ENCODE results near the gene AUTS2. TPM values are rescaled to one million over a fixed set of nuclear protein-coding genes. Genes with fewer than 3 reads are reported as not detected.

The AUTS2 gene
- total RNA-seq, 1 experiment from 2014 or later = 50.0 TPM

DNA sequence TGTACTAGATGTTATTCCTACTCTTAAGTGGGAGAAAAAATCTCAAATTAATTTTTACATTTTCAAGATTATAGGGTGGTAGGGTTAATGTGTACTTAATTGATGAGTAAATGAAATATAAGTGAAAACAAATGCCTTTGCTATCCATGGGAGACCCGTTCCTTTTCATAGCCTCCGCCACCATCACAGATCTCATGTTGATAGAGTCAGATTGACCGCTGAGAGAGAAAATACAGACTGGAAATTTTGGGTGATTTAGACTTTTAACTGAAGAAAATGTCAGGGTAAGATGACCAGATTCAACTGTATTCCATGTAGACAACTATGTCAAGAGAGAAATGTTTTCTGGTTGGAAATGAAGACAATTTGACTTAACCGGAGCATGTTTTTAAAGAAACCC lies 446.2 kb downstream of the AUTS2 start (continued):
- TF ChIP-seq, protein P1, sequence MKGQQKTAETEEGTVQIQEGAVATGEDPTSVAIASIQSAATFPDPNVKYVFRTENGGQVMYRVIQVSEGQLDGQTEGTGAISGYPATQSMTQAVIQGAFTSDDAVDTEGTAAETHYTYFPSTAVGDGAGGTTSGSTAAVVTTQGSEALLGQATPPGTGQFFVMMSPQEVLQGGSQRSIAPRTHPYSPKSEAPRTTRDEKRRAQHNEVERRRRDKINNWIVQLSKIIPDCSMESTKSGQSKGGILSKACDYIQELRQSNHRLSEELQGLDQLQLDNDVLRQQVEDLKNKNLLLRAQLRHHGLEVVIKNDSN (CRISPR knock-in tag; IDR thresholded peaks at IDR 0.05) = no peak
- TF ChIP-seq, protein P2, sequence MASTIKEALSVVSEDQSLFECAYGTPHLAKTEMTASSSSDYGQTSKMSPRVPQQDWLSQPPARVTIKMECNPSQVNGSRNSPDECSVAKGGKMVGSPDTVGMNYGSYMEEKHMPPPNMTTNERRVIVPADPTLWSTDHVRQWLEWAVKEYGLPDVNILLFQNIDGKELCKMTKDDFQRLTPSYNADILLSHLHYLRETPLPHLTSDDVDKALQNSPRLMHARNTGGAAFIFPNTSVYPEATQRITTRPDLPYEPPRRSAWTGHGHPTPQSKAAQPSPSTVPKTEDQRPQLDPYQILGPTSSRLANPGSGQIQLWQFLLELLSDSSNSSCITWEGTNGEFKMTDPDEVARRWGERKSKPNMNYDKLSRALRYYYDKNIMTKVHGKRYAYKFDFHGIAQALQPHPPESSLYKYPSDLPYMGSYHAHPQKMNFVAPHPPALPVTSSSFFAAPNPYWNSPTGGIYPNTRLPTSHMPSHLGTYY (CRISPR knock-in tag; IDR thresholded peaks at IDR 0.05) = no peak
- TF ChIP-seq RELA (CRISPR knock-in tag; IDR thresholded peaks at IDR 0.05; ENCODE audit: borderline replicate concordance) (no peak), SMAD3 (CRISPR knock-in tag; IDR thresholded peaks at IDR 0.05; ENCODE audit: borderline replicate concordance) (no peak), OVOL2 (CRISPR knock-in tag; IDR thresholded peaks at IDR 0.05; ENCODE audit: borderline replicate concordance) (no peak), CREB1 (CRISPR knock-in tag; IDR thresholded peaks at IDR 0.05) (no peak), GRHL2 (CRISPR knock-in tag; IDR thresholded peaks at IDR 0.05; ENCODE audit: insufficient replicate concordance, severe bottlenecking) (no peak), ZNF263 (CRISPR knock-in tag; IDR thresholded peaks at IDR 0.05; ENCODE audit: low read depth) (no peak)
- TF ChIP-seq, protein P3, sequence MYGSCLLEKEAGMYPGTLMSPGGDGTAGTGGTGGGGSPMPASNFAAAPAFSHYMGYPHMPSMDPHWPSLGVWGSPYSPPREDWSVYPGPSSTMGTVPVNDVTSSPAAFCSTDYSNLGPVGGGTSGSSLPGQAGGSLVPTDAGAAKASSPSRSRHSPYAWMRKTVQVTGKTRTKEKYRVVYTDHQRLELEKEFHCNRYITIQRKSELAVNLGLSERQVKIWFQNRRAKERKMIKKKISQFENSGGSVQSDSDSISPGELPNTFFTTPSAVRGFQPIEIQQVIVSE (CRISPR knock-in tag; IDR thresholded peaks at IDR 0.05; ENCODE audit: borderline replicate concordance) = no peak
- TF ChIP-seq, protein P4, sequence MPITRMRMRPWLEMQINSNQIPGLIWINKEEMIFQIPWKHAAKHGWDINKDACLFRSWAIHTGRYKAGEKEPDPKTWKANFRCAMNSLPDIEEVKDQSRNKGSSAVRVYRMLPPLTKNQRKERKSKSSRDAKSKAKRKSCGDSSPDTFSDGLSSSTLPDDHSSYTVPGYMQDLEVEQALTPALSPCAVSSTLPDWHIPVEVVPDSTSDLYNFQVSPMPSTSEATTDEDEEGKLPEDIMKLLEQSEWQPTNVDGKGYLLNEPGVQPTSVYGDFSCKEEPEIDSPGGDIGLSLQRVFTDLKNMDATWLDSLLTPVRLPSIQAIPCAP (CRISPR knock-in tag; IDR thresholded peaks at IDR 0.05) = no peak

DNA sequence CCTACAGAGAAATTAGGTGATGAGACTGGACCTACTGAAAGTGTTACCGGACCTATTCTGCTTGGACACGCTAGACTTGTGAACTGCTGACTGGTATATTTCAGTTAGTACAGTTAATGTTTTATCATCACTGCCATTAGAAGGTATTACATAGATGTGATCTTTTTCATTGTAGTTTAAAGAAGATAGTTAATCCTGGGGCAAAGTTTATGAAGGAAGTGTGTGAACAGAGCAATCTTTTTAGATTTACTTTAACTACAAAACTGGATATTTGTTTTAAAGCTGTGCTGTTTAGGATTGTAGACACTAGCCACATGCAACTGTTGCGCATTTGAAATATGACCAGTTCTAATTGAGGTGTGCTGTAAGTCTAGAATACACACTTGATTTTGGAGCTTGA lies 446.7 kb downstream of the AUTS2 start:
- Mint-ChIP-seq H3K4me3 (no peak overlapping the region), H3K4me1 (peaks cover 13% of the 10 kb centered on the region), H3K9me3 (no peaks in the 10 kb centered on the region), H3K27me3 (ENCODE audit: low read depth) (no peaks in the 10 kb centered on the region), H3K36me3 (no peaks in the 10 kb centered on the region), H3K27ac (no peak overlapping the region)
- POLR2A ChIA-PET = interaction anchor here (0.6 kb wide), 2 partner anchors 136 to 467 kb away, joined by 3 read pairs; no protein-coding TSS in a partner anchor
- no peak for DNase-seq (ENCODE audit: low spot score)
- ATAC-seq = no peak
- TF ChIP-seq, protein P5, sequence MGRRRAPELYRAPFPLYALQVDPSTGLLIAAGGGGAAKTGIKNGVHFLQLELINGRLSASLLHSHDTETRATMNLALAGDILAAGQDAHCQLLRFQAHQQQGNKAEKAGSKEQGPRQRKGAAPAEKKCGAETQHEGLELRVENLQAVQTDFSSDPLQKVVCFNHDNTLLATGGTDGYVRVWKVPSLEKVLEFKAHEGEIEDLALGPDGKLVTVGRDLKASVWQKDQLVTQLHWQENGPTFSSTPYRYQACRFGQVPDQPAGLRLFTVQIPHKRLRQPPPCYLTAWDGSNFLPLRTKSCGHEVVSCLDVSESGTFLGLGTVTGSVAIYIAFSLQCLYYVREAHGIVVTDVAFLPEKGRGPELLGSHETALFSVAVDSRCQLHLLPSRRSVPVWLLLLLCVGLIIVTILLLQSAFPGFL (CRISPR knock-in tag; IDR thresholded peaks at IDR 0.05; ENCODE audit: borderline replicate concordance) = no peak
- no peak for TF ChIP-seq CBFB (CRISPR knock-in tag; IDR thresholded peaks at IDR 0.05; ENCODE audit: low read depth)
- TF ChIP-seq NR2C2 (CRISPR knock-in tag; IDR thresholded peaks at IDR 0.05) = no peak
- CTCF ChIA-PET = no interaction called here

DNA sequence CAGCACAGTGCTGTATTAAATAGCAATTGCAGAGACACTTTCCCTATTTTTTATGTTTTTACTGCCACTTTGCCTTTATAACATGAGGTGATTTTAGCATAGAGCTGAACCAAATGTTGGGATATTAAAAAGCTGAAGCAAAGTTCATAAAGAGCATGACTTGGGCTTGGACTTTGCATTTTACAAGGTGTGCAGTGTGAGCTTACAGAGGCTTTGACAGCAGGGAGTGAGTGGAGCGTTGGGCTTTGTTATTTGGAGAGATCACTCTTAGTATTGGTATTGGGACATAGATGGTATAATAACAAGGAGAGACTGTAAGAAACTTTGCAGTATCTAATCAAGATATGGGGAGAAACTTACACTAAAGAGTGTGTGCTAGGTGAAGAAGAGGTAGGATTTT lies 449.1 kb downstream of the AUTS2 start:
- Mint-ChIP-seq H3K27ac (no peak overlapping the region), H3K4me1 (peaks cover 13% of the 10 kb centered on the region), H3K27me3 (ENCODE audit: low read depth) (no peaks in the 10 kb centered on the region), H3K4me3 (no peak overlapping the region), H3K36me3 (no peaks in the 10 kb centered on the region), H3K9me3 (no peaks in the 10 kb centered on the region)
- POLR2A ChIA-PET = no interaction called here
- no peak for DNase-seq (ENCODE audit: low spot score)
- CTCF ChIA-PET = no interaction called here
- no peak for ATAC-seq
- TF ChIP-seq, protein P6, sequence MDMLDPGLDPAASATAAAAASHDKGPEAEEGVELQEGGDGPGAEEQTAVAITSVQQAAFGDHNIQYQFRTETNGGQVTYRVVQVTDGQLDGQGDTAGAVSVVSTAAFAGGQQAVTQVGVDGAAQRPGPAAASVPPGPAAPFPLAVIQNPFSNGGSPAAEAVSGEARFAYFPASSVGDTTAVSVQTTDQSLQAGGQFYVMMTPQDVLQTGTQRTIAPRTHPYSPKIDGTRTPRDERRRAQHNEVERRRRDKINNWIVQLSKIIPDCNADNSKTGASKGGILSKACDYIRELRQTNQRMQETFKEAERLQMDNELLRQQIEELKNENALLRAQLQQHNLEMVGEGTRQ (CRISPR knock-in tag; IDR thresholded peaks at IDR 0.05) = no peak
- no peak for TF ChIP-seq ZNF396 (CRISPR knock-in tag; IDR thresholded peaks at IDR 0.05; ENCODE audit: borderline replicate concordance)
- no peak for TF ChIP-seq OVOL2 (CRISPR knock-in tag; IDR thresholded peaks at IDR 0.05; ENCODE audit: borderline replicate concordance)
- TF ChIP-seq JAZF1 (CRISPR knock-in tag; IDR thresholded peaks at IDR 0.05) = no peak
- TF ChIP-seq, protein P7, sequence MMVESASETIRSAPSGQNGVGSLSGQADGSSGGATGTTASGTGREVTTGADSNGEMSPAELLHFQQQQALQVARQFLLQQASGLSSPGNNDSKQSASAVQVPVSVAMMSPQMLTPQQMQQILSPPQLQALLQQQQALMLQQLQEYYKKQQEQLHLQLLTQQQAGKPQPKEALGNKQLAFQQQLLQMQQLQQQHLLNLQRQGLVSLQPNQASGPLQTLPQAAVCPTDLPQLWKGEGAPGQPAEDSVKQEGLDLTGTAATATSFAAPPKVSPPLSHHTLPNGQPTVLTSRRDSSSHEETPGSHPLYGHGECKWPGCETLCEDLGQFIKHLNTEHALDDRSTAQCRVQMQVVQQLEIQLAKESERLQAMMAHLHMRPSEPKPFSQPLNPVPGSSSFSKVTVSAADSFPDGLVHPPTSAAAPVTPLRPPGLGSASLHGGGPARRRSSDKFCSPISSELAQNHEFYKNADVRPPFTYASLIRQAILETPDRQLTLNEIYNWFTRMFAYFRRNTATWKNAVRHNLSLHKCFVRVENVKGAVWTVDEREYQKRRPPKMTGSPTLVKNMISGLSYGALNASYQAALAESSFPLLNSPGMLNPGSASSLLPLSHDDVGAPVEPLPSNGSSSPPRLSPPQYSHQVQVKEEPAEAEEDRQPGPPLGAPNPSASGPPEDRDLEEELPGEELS (CRISPR knock-in tag; IDR thresholded peaks at IDR 0.05) = no peak
- TF ChIP-seq GRHL2 (CRISPR knock-in tag; IDR thresholded peaks at IDR 0.05; ENCODE audit: insufficient replicate concordance, severe bottlenecking) = no peak
- no peak for TF ChIP-seq SMAD4 (CRISPR knock-in tag; IDR thresholded peaks at IDR 0.05)
- no peak for TF ChIP-seq ESRRA (CRISPR knock-in tag; IDR thresholded peaks at IDR 0.05; ENCODE audit: borderline replicate concordance)
- no peak for TF ChIP-seq CBFB (CRISPR knock-in tag; IDR thresholded peaks at IDR 0.05; ENCODE audit: low read depth)
- TF ChIP-seq, protein P8, sequence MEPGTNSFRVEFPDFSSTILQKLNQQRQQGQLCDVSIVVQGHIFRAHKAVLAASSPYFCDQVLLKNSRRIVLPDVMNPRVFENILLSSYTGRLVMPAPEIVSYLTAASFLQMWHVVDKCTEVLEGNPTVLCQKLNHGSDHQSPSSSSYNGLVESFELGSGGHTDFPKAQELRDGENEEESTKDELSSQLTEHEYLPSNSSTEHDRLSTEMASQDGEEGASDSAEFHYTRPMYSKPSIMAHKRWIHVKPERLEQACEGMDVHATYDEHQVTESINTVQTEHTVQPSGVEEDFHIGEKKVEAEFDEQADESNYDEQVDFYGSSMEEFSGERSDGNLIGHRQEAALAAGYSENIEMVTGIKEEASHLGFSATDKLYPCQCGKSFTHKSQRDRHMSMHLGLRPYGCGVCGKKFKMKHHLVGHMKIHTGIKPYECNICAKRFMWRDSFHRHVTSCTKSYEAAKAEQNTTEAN (CRISPR knock-in tag; IDR thresholded peaks at IDR 0.05) = no peak
